HK-2 (cell line): ENCODE measurements around the gene JADE1.

Experiments
- DNase-seq: peaks from one replicate; pipeline ENCODE4 v3.0.0-alpha.2; 2018; ENCODE audit not compliant: unreplicated experiment

Gene JADE1

DNA sequence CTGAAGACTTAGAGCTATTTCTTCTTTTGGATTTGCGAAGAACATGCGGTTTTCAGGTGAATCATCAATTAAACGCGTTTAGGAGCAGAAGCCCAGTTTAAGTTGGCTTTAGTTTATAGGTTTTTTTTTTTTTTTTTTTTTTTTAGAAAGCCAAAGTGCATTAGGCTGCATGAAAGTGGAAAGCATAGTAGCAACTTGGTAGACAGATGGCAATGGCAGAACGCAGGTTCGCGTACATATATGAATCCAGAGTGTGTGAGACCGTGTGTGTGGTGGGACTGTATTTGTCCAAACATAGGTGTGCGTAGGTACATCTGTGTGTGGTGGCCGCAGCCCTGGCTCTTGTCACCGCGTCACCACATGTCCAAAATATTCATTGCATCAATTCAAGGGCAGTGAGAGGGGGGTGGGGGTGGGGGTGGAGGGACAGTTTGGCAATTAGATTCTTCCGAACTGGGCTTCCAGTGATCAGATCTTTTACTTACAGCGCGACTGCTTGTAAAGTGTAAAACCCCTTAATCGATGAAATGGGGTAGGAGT lies 901 bp downstream of the JADE1 start:
- DNase-seq, result no peak

GRCh38 chr4:128810871-128811570 lies 1.5 kb downstream of the JADE1 start:
- peak; percentile 93 for DNase-seq

DNA sequence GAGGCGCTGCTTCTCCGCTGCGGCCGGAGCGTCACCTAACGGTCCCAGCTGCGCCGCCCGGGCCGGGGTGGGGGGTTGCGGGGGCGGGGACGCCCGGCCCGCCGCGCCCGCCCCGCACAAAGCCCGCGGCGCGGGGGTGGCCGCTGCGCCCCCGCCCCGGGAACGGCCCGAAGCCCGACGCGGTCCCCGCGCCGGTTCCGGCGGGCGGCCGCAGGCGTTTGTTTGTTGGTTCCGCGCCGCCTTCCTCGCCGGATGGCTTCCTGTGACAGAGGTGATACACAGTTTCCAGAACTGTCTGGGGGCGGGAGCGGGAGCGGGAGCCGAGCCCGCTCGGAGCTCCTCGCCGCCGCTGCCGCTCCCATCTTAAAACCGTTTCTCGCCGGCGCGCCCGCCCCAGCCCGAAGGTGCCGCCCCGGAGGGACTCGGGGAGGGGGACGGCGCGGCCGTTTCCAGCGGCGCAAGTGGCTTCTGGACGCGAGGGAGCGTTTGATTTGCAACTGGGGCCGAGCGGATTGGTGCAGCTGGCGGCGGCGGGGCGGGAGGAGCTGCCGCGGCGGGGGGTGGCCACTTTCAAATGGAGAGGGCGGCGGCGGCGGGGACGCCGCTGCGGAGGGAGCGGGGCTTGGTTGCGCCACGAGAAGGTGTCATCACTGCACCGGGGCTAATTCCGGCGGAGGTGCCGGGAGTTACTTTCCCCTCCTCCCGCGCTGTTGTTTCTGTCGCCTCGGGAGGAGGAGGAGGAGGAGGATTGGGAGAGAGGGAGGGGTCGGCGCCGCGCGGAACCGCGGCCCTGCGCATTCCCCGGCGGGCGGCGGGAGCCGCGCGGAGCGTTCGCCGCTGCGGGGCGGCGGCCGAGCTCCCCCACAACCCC lies 2.3 kb downstream of the JADE1 start:
- peak; percentile 90 for DNase-seq

DNA sequence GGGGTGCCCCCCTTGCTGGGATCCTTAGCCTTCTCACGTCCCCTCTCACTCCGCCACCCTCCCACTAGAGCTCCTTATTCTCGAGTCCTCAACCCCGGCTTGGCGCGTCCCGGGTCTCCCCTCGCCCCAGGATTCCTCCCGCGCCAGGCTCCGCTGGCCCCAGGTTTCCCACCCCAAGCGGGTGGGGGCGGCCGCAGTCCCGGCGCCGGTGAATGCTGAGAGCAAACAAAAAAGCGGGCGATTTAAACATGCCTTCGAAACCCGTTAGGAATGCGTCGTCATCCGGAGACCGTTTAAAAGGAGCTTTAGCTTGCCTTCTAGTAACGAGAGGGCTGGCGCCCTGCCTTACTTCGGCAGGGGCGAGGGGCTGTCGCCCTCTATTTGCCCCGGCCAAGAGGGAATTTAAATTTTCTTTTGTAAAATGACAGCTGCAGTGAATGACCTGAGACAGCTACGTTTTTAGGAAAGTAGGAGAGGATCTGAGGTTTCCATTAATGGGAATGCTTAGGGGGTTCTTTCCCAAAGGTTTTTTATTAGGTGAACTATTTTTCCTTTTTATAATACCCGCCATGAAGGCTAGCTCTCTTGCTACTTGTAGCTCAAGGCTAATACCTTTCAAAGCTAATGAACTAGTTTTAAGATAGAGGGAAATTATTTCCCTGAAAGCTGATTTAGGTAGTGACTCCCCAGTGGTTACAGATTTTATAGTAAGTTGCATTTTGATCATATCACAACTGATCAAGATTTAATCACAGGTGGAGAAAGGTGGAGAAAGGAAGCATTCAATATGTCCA lies 3.1 kb downstream of the JADE1 start:
- peak; percentile 61 for DNase-seq

- no peak for DNase-seq
Observed at GRCh38 chr4:128813965-128814364, 4.5 kb downstream of the JADE1 start.

- DNase-seq, result no peak
Observed at GRCh38 chr4:128818442-128818841, 8.9 kb downstream of the JADE1 start.

DNA sequence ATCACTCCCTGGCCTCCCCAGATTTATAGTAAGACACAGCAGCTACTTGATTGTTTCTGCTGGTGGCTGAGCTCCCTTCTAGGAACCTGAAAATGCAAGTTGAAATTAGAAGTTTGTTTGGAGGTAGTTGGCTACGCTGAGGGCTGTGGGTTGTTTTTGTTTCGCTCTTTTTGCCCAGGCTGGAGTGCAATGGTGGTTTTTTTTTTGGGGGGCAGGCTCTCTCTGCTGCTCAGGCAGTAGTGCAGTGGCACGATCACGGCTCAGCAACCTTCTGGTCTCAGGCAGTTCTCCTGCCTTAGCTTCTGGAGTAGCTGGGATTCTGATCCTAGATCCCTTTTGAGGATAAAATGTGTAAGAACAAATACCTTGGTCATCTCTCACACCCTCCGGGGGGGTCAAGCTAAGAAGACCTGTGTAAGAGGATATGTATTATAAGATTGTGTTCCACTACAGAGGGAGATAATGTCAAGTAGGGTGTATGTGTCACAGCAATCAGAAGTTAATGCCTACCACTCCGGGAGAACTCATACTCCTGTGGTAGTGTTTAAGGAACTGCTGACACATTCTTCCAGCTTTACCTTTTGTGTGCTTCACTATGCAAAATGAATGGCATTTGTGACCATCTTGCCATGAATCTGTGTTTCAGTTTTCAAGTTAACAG lies 9.7 kb downstream of the JADE1 start:
- peak; percentile 26 for DNase-seq

- DNase-seq, result no peak
Observed at GRCh38 chr4:128820671-128821070, 11.2 kb downstream of the JADE1 start.

- no peak for DNase-seq
Observed at GRCh38 chr4:128821151-128821550, 11.7 kb downstream of the JADE1 start.

- no peak for DNase-seq
Observed at GRCh38 chr4:128823025-128823661, 13.6 kb downstream of the JADE1 start.

DNA sequence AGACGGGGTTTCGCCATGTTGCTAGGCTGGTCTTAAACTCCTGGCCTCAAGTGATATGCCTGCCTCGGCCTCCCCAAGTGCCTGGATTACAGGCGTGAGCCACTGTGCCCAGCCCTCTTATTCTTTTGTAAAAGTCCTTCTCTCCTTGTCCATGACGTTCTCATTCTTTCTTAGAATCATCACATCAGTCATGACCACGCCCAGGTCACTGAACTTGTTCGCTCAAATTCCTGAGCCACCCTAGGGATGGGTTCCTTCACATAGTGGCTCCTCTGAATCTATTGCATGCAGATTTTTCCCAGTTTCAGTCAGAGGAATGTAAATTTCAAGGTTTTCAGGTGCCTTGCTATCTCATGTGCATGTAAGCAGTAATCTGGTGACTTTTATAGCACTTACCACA lies 15.7 kb downstream of the JADE1 start:
- DNase-seq, result no peak

- DNase-seq, result no peak
Observed at GRCh38 chr4:128827296-128827695, 17.8 kb downstream of the JADE1 start.

DNA sequence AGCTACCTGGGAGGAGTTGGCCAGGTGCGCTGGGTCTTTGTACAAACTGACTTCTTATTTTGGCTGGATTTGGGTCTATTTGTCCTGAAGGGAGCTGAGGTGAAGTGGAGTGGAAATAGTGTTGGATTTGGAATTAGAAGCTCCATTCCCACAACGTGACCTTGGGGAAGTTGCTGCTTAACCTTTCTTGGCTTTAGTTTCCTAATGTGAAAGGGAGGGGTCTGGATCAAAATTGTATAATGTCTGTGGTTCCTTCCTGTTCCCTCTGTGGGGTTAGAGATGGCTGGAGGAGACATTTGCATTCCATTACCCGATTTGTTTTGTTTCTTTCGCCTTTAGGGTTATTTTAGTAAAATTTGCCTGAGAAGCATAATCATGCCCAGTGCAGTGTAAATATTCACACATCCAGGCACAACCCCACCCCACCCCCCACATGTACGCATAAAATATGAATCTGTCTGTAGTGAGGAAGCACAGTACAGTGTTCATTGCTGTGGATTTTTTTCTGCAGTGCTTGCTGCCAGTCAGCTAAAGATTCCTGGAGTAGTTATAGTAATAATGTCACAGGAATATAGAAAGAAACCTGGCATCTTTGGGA lies 21.5 kb downstream of the JADE1 start:
- DNase-seq, result no peak

- DNase-seq, result no peak
Observed at GRCh38 chr4:128831531-128832242, 22.2 kb downstream of the JADE1 start.

DNA sequence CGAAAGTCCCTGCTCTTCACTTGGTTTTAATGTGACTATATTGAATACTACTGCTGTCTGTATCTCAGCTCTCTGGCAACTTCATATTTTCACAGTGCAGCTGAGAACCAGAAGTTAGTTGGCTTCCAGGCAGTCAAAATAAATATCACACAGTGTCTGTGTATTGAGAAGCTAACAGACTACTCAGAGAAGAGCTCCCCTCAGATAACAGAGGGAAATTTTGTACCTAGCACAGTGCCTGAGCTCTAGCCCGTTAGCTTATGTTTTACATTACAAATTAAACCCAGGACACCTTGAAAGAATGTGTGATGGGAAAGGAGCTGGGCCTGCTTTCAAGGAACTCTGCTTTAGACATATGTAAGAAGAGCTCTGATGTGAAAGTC lies 22.7 kb downstream of the JADE1 start:
- no peak for DNase-seq

- no peak for DNase-seq
Observed at GRCh38 chr4:128835498-128836222, 26.2 kb downstream of the JADE1 start.

GRCh38 chr4:128837198-128837597 lies 27.7 kb downstream of the JADE1 start:
- DNase-seq, result no peak

DNA sequence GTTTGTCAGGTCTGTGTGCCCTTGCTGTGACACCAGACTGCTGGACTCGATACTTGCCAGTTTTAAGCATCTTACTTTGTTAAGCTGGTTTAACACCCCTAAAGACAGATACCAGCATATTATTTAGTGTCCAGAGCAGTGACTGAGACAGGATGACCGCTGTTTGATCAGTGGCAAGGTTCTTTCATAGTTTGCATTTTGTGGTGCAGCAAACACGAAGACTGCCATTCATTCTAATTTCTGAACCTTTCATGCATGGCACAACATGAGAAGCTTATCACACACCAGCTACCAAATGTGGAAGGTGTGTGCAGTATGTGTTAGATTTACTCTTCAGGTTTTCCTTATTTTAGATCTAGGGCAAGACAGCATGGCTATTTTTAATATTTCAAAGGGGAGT lies 28.2 kb downstream of the JADE1 start:
- no peak for DNase-seq

GRCh38 chr4:128840711-128841318 lies 31.3 kb downstream of the JADE1 start:
- no peak for DNase-seq
